ENCODE data around the gene GALC.

Gene GALC

GRCh38 chr14:88009486-88009885 lies 16.5 kb upstream of the GALC start:
- no peak for TF ChIP-seq CTCF (IDR thresholded peaks at IDR 0.05; ENCODE audit: insufficient read depth, low read length, poor library complexity, severe bottlenecking)
- TF ChIP-seq EZH2phosphoT487 (conservative IDR thresholded peaks at IDR 0.05; ENCODE audit: low read length): no peak
- peaks cover 16% of the 10 kb centered on the region for H3K36me3 ChIP-seq (ENCODE audit: low read length)
- no peak overlapping the region for H3K4me2 ChIP-seq (ENCODE audit: low read depth, low read length, poor library complexity, severe bottlenecking)
- H3K27ac ChIP-seq (ENCODE audit: low read depth, low read length): no peak overlapping the region
- no peaks in the 10 kb centered on the region for H3K9me2 ChIP-seq (replicated peaks; ENCODE audit: insufficient read depth, low read length)
- H3K27me3 ChIP-seq (ENCODE audit: low read length): no peaks in the 10 kb centered on the region
- peaks cover 20% of the 10 kb centered on the region for H3F3A ChIP-seq (ENCODE audit: insufficient read depth)
- no peak overlapping the region for H3K4me3 ChIP-seq (ENCODE audit: insufficient read depth, low read length, poor library complexity, severe bottlenecking)
- peaks cover 84% of the 10 kb centered on the region for H3K79me2 ChIP-seq (ENCODE audit: insufficient read depth, low read length)
- H4K20me1 ChIP-seq (ENCODE audit: low read depth, low read length): no peaks in the 10 kb centered on the region; the same call in 1 of the 2 replicates
- H3K9me3 ChIP-seq (ENCODE audit: insufficient read depth, low read length): no peaks in the 10 kb centered on the region
- H3K9ac ChIP-seq (ENCODE audit: low read length): no peak overlapping the region
- H2AFZ ChIP-seq (ENCODE audit: low read depth, low read length, severe bottlenecking): no peak overlapping the region

- no peaks in the 10 kb centered on the region for H3K9me2 ChIP-seq (replicated peaks; ENCODE audit: insufficient read depth, low read length)
- peak overlapping the region; percentile 92 for H3K4me2 ChIP-seq (ENCODE audit: low read depth, low read length, poor library complexity, severe bottlenecking)
- no peaks in the 10 kb centered on the region for H3K27me3 ChIP-seq (ENCODE audit: low read length)
- peaks cover 20% of the 10 kb centered on the region for H3F3A ChIP-seq (ENCODE audit: insufficient read depth)
- H3K9me3 ChIP-seq (ENCODE audit: insufficient read depth, low read length): no peaks in the 10 kb centered on the region
- H3K36me3 ChIP-seq (ENCODE audit: low read length): peaks cover 16% of the 10 kb centered on the region
- TF ChIP-seq CTCF (IDR thresholded peaks at IDR 0.05; ENCODE audit: insufficient read depth, low read length, poor library complexity, severe bottlenecking) (no peak), EZH2phosphoT487 (conservative IDR thresholded peaks at IDR 0.05; ENCODE audit: low read length) (no peak)
- peaks cover 75% of the 10 kb centered on the region for H3K79me2 ChIP-seq (ENCODE audit: insufficient read depth, low read length)
- no peak overlapping the region for H3K4me3 ChIP-seq (ENCODE audit: insufficient read depth, low read length, poor library complexity, severe bottlenecking)
- no peak overlapping the region for H2AFZ ChIP-seq (ENCODE audit: low read depth, low read length, severe bottlenecking)
- H3K9ac ChIP-seq (ENCODE audit: low read length): no peak overlapping the region
- H3K27ac ChIP-seq (ENCODE audit: low read depth, low read length): peak overlapping the region; percentile 24; the same call in 1 of the 2 replicates
- H4K20me1 ChIP-seq (ENCODE audit: low read depth, low read length): no peaks in the 10 kb centered on the region; the same call in 1 of the 2 replicates
These were observed 15.2 kb upstream of the GALC start for GRCh38 chr14:88008039-88008742.

- Histone ChIP-seq H3K9ac (ENCODE audit: low read length) (no peak overlapping the region), H3K9me3 (ENCODE audit: insufficient read depth, low read length) (no peaks in the 10 kb centered on the region), H3K4me3 (ENCODE audit: insufficient read depth, low read length, poor library complexity, severe bottlenecking) (no peak overlapping the region), H4K20me1 (ENCODE audit: low read depth, low read length) (no peaks in the 10 kb centered on the region; the same call in 1 of the 2 replicates), H3F3A (ENCODE audit: insufficient read depth) (peaks cover 20% of the 10 kb centered on the region), H3K4me2 (ENCODE audit: low read depth, low read length, poor library complexity, severe bottlenecking) (peak overlapping the region; percentile 92), H3K79me2 (ENCODE audit: insufficient read depth, low read length) (peaks cover 71% of the 10 kb centered on the region), H3K9me2 (replicated peaks; ENCODE audit: insufficient read depth, low read length) (no peaks in the 10 kb centered on the region), H3K36me3 (ENCODE audit: low read length) (peaks cover 15% of the 10 kb centered on the region), H3K27me3 (ENCODE audit: low read length) (no peaks in the 10 kb centered on the region), H3K27ac (ENCODE audit: low read depth, low read length) (peak overlapping the region; percentile 90; the same call in 1 of the 2 replicates), H2AFZ (ENCODE audit: low read depth, low read length, severe bottlenecking) (no peak overlapping the region)
- TF ChIP-seq CTCF (IDR thresholded peaks at IDR 0.05; ENCODE audit: insufficient read depth, low read length, poor library complexity, severe bottlenecking) (no peak), EZH2phosphoT487 (conservative IDR thresholded peaks at IDR 0.05; ENCODE audit: low read length) (no peak)
These were observed 14.6 kb upstream of the GALC start for GRCh38 chr14:88007608-88008007.
